Thyroid gland (tissue), 4 donors: Measurements from ENCODE around the gene LUC7L. TPM values are rescaled to one million over a fixed set of nuclear protein-coding genes. Genes with fewer than 3 reads are reported as not detected.
A peak's percentile ranks its signal among the peaks of the same experiment; 100 is the strongest.

Source experiments
- DNase-seq, 2 donors: peaks; one replicate each; pipeline ENCODE4 v3.0.0-alpha.2; 2019
- H3K27ac ChIP-seq, 3 donors: fragments of 200-600 bp; sonication (generic); 1 replicate in 2 of 3; 2 replicates in 1 of 3; pipeline ENCODE4 v1.5.1; 2016 to 2019; ENCODE audit warnings: mild to moderate bottlenecking in 1 of 3, moderate library complexity in 1 of 3
- H3K27me3 ChIP-seq: fragments of 200-600 bp; sonication (generic); one replicate; pipeline ENCODE4 v1.5.1; 2019
- H3K36me3 ChIP-seq, 2 donors: fragments of 200-600 bp; sonication (generic); one replicate each; pipeline ENCODE4 v1.5.1; 2016 to 2019
- H3K4me1 ChIP-seq, 2 donors: fragments of 200-600 bp; sonication (generic); one replicate each; pipeline ENCODE4 v1.5.1; 2017 to 2019
- H3K4me3 ChIP-seq, 3 donors: fragments of 200-600 bp; sonication (generic); replicated peaks in 1 of 3; 1 replicate in 2 of 3; 2 replicates in 1 of 3; pipeline ENCODE4 v1.5.1; 2016; ENCODE audit warnings: mild to moderate bottlenecking in 1 of 3
- H3K9me3 ChIP-seq: fragments of 200-600 bp; sonication (generic); one replicate; pipeline ENCODE4 v1.5.1; 2017
- POLR2A ChIP-seq, 2 donors: fragments of 450-650 bp; IDR thresholded peaks; one replicate each; pipeline ENCODE4 v1.6.1; 2017; ENCODE audit warnings: antibody characterized with exemption in 2 of 2, mild to moderate bottlenecking in 2 of 2, moderate library complexity in 1 of 2
- WGBS, 2 donors: methylation state at CpG; one replicate each; pipeline ENCODE4 v1.1.5; 2017; 5-methylcytosine and 5-hydroxymethylcytosine counted together
- intact Hi-C: fragments of 100-400 bp; cut with DNase I; formaldehyde crosslinking; loops from one replicate; pipeline ENCODE4 v1.15.1; 2023
- total RNA-seq, 4 donors: library from RNA; depleted of rRNA; stranded (reverse); fragments of >200 nt; gene quantifications; one replicate each; pipeline ENCODE4 v1.2.3, GENCODE V29; 2016
- TF ChIP-seq, protein P1 (sequence below), 6 experiments: fragments of 200-600 bp in 3 of 6; fragments of 450-650 bp in 3 of 6; sonication (generic) in 3 of 6; IDR thresholded peaks; one replicate each; pipeline ENCODE4 v1.5.1; 2016 to 2019; ENCODE audit warnings: antibody characterized with exemption in 6 of 6, mild to moderate bottlenecking in 2 of 6, inconsistent platforms in 1 of 6, moderate library complexity in 1 of 6

LUC7L gene
- total RNA-seq, 4 donors from 2014 or later: 96.6 to 218 (median 149) TPM

DNA sequence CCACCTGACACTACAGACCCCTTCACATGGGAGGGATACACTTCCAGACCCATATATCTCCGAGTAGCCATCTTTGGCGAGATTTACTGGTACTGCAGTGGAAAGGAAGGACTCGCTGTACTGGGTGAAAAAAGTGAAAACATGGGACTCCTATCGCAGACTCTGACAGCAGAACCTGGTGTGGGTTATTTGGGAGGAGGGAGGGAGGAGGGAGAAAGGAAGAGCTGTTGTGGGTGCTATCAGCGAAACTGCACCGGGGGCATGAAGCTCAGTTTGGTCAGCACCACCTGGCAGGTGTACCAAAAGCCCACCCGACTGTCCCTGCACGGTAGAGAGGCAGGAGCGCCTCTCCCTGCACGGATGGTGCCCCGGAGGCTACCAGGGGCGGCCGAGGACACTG, 44.0 kb downstream of the LUC7L start:
- TF ChIP-seq POLR2A (IDR thresholded peaks at IDR 0.05): no peak
- TF ChIP-seq, protein P1, sequence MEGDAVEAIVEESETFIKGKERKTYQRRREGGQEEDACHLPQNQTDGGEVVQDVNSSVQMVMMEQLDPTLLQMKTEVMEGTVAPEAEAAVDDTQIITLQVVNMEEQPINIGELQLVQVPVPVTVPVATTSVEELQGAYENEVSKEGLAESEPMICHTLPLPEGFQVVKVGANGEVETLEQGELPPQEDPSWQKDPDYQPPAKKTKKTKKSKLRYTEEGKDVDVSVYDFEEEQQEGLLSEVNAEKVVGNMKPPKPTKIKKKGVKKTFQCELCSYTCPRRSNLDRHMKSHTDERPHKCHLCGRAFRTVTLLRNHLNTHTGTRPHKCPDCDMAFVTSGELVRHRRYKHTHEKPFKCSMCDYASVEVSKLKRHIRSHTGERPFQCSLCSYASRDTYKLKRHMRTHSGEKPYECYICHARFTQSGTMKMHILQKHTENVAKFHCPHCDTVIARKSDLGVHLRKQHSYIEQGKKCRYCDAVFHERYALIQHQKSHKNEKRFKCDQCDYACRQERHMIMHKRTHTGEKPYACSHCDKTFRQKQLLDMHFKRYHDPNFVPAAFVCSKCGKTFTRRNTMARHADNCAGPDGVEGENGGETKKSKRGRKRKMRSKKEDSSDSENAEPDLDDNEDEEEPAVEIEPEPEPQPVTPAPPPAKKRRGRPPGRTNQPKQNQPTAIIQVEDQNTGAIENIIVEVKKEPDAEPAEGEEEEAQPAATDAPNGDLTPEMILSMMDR (IDR thresholded peaks at IDR 0.05): no peak
- DNase-seq: no peak
- H3K4me1 ChIP-seq: peaks cover 10 to 15% of the 10 kb centered on the region in 2 donors
- no peak overlapping the region for H3K4me3 ChIP-seq
- no peak overlapping the region for H3K27ac ChIP-seq
- no peaks in the 10 kb centered on the region for H3K9me3 ChIP-seq
- intact Hi-C loops: no loop called here
- H3K36me3 ChIP-seq: peaks cover 27 to 28% of the 10 kb centered on the region in 2 donors
- H3K27me3 ChIP-seq: no peaks in the 10 kb centered on the region
- 80 to 91% methylated on average over 12 to 13 of the region's 13 CpGs for WGBS, 2 donors

DNA sequence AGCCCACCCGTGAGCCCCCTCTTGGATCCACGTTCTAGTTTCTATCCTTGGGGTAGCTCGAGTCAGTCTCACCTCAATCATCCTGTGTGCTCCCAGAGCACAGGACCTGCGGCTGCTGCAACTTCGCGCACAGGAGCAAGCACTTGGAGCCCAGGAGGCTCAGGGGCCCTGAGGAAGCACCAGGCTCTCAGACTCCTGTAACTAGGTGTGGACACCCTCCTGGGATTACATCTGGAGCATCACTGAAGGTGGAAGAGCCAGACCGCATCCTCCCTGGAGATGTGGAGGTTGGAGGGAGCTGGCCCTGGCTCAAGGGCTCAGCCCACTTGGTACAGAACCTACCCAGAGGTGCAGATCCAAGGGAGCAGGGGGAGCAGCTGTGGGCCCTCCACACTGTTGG, 46.2 kb downstream of the LUC7L start:
- H3K4me1 ChIP-seq: peaks cover 10 to 18% of the 10 kb centered on the region in 2 donors
- intact Hi-C loops: loop anchor here (5.0 kb wide), 1 partner anchor 76 kb away; no protein-coding TSS in a partner anchor
- 88 to 89% methylated on average over 7 of the region's 7 CpGs for WGBS, 2 donors

DNA sequence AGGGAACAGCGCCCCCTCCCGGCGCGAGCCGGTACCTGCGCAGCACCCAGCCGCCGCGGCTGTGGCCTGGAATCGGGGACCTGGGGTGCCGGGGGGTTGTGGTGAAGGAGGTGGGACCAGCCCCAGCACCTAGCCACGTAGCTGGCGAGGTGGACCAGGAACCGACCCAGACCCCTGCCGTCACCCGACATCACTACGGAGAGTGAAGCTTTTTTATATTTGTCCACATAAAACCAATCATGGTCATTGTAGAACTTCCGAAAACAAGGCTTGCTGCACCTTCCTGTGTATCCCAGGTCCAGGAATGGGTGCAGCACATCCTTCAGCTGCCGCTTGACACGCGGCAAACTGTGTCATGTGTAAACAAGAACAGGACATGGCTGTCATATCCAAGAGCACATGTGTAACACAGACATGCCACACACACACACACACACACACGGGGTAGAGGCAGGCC, 47.7 kb downstream of the LUC7L start:
- Histone ChIP-seq H3K27ac (no peak overlapping the region), H3K9me3 (no peaks in the 10 kb centered on the region), H3K36me3 (no peaks in the 10 kb centered on the region), H3K27me3 (peaks cover 23% of the 10 kb centered on the region), H3K4me3 (no peak overlapping the region), H3K4me1 (peaks cover 10 to 18% of the 10 kb centered on the region in 2 donors)
- DNase-seq: no peak
- TF ChIP-seq POLR2A (IDR thresholded peaks at IDR 0.05): no peak
- TF ChIP-seq, protein P1 (IDR thresholded peaks at IDR 0.05): peak; percentile 64 to 96 (median 86)
- WGBS, 2 donors: 18 to 20% methylated on average over 9 to 12 of the region's 22 CpGs
- intact Hi-C loops: loop anchor here (5.0 kb wide), 1 partner anchor 74 kb away; no protein-coding TSS in a partner anchor

More for the DNA sequence above, 46.2 kb downstream of the LUC7L start:
- TF ChIP-seq, protein P1 (IDR thresholded peaks at IDR 0.05): no peak
- no peak for TF ChIP-seq POLR2A (IDR thresholded peaks at IDR 0.05)
- Histone ChIP-seq H3K27me3 (peaks cover 14% of the 10 kb centered on the region), H3K4me3 (no peak overlapping the region), H3K9me3 (no peaks in the 10 kb centered on the region), H3K27ac (no peak overlapping the region), H3K36me3 (peaks cover 9% of the 10 kb centered on the region in 2 donors)
- DNase-seq: no peak

DNA sequence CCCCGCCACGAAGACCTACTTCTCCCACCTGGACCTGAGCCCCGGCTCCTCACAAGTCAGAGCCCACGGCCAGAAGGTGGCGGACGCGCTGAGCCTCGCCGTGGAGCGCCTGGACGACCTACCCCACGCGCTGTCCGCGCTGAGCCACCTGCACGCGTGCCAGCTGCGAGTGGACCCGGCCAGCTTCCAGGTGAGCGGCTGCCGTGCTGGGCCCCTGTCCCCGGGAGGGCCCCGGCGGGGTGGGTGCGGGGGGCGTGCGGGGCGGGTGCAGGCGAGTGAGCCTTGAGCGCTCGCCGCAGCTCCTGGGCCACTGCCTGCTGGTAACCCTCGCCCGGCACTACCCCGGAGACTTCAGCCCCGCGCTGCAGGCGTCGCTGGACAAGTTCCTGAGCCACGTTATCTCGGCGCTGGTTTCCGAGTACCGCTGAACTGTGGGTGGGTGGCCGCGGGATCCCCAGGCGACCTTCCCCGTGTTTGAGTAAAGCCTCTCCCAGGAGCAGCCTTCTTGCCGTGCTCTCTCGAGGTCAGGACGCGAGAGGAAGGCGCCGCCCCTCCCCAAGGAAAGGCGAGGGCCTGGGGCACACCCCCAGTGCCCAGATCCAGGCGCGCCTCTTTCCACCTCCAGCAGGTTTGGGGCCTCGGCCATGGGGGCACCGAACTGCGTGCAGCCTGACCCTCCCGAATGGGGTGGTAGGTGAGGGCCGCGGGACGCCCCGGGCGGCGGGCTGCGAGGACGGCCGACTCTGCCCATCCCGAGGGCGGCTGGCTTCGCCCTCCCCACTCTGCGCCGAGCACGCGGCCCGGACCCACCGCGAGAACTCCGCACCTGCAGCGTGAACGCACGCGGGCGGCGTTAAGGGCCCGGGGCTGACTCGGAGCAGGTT, 48.3 kb downstream of the LUC7L start:
- TF ChIP-seq, protein P1 (IDR thresholded peaks at IDR 0.05): no peak
- no peak for TF ChIP-seq POLR2A (IDR thresholded peaks at IDR 0.05)
- peaks cover 23% of the 10 kb centered on the region for H3K27me3 ChIP-seq
- H3K4me1 ChIP-seq: peaks cover 10 to 18% of the 10 kb centered on the region in 2 donors
- WGBS, 2 donors: 2 to 3% methylated on average over 13 to 55 of the region's 89 CpGs
- intact Hi-C loops: loop anchor here (5.0 kb wide), 1 partner anchor 74 kb away; no protein-coding TSS in a partner anchor
- H3K36me3 ChIP-seq: no peaks in the 10 kb centered on the region
- H3K9me3 ChIP-seq: no peaks in the 10 kb centered on the region
- H3K4me3 ChIP-seq: no peak overlapping the region
- DNase-seq: peak; percentile 66 to 73
- no peak overlapping the region for H3K27ac ChIP-seq
